GM12865 (cell line): ENCODE results near the gene RAB9A.
A peak's percentile ranks its signal among the peaks of the same experiment; 100 is the strongest.
"Not testable (repeated sequence)": the region's sequence is repeated elsewhere in the genome, so short reads cannot be mapped to it uniquely, and the experiment has no call there.

Experiments used
- DNase-seq: peaks from one replicate; pipeline ENCODE4 v3.0.0; 2010; ENCODE audit warnings: low read depth
- H3K4me3 ChIP-seq: 2 replicates; pipeline ENCODE4 v1.5.1; 2011; ENCODE audit warnings: mild to moderate bottlenecking, low read depth, low read length, control low read depth
- TF ChIP-seq, protein P1 (sequence below): IDR thresholded peaks from 2 replicates; pipeline ENCODE4 v1.5.1; 2011; ENCODE audit warnings: low read length, control low read depth, low read depth, inconsistent platforms; ENCODE audit not compliant: insufficient read depth; ENCODE audit errors: missing control alignments

Gene RAB9A, protein sequence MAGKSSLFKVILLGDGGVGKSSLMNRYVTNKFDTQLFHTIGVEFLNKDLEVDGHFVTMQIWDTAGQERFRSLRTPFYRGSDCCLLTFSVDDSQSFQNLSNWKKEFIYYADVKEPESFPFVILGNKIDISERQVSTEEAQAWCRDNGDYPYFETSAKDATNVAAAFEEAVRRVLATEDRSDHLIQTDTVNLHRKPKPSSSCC

DNA sequence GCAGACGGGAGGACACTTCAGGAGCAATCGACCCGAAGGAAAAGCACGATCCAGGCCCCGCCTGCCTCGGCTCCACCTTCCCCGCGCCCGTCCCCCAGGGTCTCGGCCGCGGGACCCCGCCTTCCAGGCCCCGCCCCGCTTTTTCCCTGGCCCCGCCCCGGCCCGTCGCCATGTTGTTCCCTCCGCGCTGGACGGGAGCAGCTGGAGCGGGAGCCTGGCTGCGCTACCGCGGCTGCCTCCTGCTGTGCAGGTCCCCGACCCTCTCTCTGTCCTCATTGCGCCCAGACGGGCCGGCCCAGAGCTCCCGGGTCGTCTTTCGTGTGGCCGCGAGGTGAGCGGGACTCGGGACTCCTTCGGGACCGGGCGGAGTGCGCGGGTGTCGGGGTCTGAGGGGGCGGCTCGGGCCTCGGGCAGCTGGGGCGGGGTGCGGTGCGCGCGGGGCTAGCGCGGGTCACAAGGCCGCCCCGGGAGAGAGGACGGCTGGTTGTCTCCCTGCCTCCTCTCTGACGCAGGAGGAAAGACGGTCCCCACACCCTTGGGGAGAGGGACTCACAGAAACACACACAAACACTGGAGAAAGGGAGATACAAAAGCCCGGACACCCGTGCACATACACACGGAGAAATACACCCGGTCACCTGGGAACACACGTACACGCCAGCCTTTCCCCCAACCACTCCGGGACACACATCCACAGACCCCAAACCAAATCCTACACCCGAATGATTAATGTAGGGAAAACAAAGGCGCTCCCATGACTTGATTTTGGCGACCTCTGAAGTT, at the start of gene RAB9A:
RAB9A (plus strand) TSS at position 171 of the 783 bp plus-strand sequence. CDS start 19,619 bp downstream, outside the sequence.
- TF ChIP-seq, protein P1, sequence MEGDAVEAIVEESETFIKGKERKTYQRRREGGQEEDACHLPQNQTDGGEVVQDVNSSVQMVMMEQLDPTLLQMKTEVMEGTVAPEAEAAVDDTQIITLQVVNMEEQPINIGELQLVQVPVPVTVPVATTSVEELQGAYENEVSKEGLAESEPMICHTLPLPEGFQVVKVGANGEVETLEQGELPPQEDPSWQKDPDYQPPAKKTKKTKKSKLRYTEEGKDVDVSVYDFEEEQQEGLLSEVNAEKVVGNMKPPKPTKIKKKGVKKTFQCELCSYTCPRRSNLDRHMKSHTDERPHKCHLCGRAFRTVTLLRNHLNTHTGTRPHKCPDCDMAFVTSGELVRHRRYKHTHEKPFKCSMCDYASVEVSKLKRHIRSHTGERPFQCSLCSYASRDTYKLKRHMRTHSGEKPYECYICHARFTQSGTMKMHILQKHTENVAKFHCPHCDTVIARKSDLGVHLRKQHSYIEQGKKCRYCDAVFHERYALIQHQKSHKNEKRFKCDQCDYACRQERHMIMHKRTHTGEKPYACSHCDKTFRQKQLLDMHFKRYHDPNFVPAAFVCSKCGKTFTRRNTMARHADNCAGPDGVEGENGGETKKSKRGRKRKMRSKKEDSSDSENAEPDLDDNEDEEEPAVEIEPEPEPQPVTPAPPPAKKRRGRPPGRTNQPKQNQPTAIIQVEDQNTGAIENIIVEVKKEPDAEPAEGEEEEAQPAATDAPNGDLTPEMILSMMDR: no peak
- H3K4me3 ChIP-seq: peak within 1 kb of the TSS; percentile 87
- peak; percentile 76 for DNase-seq

DNA sequence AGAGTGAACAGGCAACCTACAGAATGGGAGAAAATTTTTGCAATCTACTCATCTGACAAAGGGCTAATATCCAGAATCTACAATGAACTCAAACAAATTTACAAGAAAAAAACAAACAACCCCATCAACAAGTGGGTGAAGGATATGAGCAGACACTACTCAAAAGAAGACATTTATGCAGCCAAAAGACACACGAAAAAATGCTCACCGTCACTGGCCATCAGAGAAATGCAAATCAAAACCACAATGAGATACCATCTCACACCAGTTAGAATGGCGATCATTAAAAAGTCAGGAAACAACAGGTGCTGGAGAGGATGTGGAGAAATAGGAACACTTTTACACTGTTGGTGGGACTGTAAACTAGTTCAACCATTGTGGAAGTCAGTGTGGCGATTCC, 47.2 kb upstream of the RAB9A start:
- not testable (repeated sequence) for H3K4me3 ChIP-seq, DNase-seq

DNA sequence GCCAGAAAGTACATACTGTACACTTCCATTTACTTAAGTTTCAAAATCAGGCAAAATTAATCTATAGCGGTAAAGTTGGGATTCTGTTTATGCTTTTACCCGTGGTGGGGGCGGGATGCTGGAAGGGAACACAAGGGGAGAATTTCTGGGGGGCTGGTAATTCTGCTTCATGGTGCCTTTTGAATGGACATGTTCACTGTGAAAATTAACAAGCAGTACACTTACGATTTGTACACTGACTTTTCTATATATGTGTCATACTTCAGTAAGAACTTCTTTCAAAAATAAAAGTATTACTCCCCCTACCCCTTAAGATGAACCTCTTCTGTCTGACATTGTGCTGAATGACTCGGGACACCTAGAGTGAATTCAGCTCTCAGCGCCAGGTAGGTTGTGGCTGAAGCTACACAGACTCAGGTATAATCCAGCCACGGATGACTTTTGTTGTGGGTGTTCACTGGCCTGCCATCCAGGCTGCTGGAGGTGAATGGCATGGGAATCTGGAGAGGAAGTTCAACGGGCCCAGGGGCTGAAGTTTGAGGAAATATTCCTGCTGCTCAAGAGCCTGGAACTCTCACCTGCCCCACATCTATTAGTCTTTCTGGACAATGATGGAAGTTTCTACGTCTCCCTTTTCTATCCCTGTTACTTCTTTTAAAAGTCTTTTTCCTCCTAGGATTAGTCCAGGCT, 43.3 kb upstream of the RAB9A start:
- H3K4me3 ChIP-seq: no peak overlapping the region
- TF ChIP-seq, protein P1: no peak

DNA sequence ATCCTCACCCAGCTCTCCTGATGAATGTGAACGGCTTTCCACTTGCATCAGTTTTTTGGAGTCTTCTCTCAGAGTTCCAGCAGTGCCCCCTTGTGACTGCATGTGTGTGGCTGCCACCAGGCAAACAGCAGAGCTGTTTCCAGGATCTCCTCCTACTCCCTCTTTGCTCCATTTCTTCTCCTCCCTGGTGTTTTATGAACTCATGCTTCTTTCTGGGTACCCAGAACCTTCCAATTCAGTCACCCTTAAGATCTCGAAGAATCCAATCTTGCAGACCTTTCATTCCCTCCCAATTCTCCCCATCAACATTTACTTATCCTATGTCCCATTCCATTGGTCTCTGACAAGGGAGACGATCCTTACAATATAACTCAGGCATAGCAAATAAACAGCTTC, 42.8 kb upstream of the RAB9A start:
- no peak overlapping the region for H3K4me3 ChIP-seq
- TF ChIP-seq, protein P1: peak; percentile 55
- peak; percentile 51 for DNase-seq

More for the DNA sequence above, 43.3 kb upstream of the RAB9A start:
- no peak for DNase-seq

DNA sequence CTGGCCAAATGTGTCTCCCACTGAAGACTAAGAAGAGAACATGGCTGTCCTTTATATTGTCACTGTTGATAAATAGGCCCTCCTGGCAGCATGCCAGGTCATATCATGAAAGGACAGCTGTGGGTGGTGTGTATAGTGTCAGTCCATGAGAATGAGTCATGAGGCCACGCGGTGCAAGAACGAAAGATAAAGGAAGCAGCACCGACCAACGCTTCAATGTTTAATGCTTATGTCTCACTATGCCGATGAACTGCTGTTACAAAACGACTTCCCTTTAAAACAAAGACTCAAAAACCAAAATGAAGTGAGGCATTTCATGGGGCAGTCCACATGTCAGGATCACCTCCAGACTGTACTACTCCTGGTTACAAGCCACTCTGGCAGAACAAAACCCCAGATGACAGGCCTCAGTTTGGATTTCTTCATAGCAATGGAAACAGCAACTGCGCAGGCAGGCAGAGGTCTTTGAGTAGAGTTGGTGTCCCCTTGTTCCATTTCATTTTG, 41.2 kb upstream of the RAB9A start:
- no peak overlapping the region for H3K4me3 ChIP-seq
- TF ChIP-seq, protein P1: no peak
- DNase-seq: no peak

DNA sequence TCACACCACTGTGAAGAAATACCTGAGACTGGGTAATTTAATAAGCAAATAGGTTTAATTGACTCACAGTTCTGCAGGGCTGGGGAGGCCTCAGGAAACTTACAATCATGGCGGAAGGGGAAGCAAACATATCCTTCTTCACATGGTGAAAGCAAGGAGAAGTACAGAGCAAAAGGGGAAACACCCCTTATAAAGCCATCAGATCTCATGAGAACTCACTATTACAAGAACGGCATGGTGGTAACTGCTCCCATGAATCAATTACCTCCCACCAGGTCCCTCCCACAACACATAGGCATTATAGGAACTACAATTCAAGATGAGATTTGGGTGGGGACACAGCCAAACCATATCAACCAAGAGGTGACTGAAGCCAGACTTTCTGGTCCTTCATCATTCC, 40.6 kb upstream of the RAB9A start:
- not testable (repeated sequence) for H3K4me3 ChIP-seq

DNA sequence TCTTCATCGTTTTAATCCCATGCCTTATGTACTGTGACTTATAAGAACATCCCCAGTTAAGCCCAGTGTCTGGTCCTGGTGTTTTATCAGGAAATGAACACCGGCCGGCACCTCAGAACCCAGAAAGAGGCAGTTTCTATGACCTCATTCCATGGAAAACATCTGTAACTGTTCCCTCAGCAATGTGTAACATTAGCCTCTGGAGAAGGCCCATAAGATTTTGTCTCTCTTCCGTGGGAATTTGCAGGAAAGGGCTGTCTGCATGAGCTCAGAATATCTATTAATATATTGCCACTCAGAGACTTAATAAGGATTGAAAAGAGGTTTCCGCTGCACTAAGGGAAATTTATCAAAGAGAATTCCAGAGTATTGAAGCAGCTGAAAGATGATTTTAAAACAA, 39.1 kb upstream of the RAB9A start:
- DNase-seq: no peak
- no peak overlapping the region for H3K4me3 ChIP-seq
- TF ChIP-seq, protein P1: no peak

More for the DNA sequence above, 40.6 kb upstream of the RAB9A start:
- DNase-seq: not testable (repeated sequence)

DNA sequence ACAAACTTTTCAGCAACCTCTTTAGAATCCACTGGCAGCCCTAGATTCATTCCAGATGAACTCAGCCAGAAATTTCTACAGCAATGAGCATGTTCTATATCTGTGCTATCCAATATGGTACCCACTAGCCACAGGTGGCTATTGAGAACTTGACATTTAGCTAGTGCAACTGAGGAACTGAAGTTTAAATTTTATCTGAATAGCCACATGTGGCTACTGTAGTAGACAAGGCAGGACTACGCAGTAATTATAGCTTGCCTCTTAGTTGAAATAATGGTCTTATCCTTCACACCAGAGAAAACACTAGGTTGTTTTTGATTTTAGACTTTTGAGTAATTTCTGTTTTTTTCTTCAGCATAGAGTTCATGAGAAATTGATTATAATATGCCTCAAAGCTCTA, 38.6 kb upstream of the RAB9A start:
- no peak overlapping the region for H3K4me3 ChIP-seq
- TF ChIP-seq, protein P1: no peak
- DNase-seq: no peak
